IPS-15b (cell line): ENCODE results near the gene BBOX1.

Source experiments
- H3K27me3 ChIP-seq: one replicate; pipeline ENCODE4 v1.6.1; 2013; ENCODE audit warnings: low read length; ENCODE audit not compliant: control insufficient read depth, insufficient read depth
- H3K36me3 ChIP-seq: one replicate; pipeline ENCODE4 v1.6.1; 2013; ENCODE audit warnings: low read length; ENCODE audit not compliant: control insufficient read depth, insufficient read depth
- H3K4me1 ChIP-seq: one replicate; pipeline ENCODE4 v1.6.1; 2013; ENCODE audit warnings: mild to moderate bottlenecking, low read length; ENCODE audit not compliant: control insufficient read depth, insufficient read depth
- H3K4me3 ChIP-seq: one replicate; pipeline ENCODE4 v1.5.1; 2013; ENCODE audit warnings: low read depth, low read length
- H3K9ac ChIP-seq: one replicate; pipeline ENCODE4 v1.6.1; 2013; ENCODE audit warnings: low read depth, mild to moderate bottlenecking, low read length
- H3K9me3 ChIP-seq: one replicate; pipeline ENCODE4 v1.6.1; 2013; ENCODE audit warnings: mild to moderate bottlenecking, low read length; ENCODE audit not compliant: control insufficient read depth, insufficient read depth

BBOX1 gene

GRCh38 chr11:27147916-27148315 is 107.3 kb downstream of the BBOX1 start:
- Histone ChIP-seq H3K4me3 (no peak overlapping the region), H3K36me3 (no peaks in the 10 kb centered on the region), H3K27me3 (no peaks in the 10 kb centered on the region), H3K9me3 (no peaks in the 10 kb centered on the region), H3K9ac (no peak overlapping the region), H3K4me1 (peaks cover 3% of the 10 kb centered on the region)

- no peak overlapping the region for H3K9ac ChIP-seq
- no peaks in the 10 kb centered on the region for H3K27me3 ChIP-seq
- H3K4me1 ChIP-seq, result peaks cover 3% of the 10 kb centered on the region
- no peaks in the 10 kb centered on the region for H3K36me3 ChIP-seq
- H3K9me3 ChIP-seq, result no peaks in the 10 kb centered on the region
- no peak overlapping the region for H3K4me3 ChIP-seq
Observed at GRCh38 chr11:27148506-27148905, 107.9 kb downstream of the BBOX1 start.

DNA sequence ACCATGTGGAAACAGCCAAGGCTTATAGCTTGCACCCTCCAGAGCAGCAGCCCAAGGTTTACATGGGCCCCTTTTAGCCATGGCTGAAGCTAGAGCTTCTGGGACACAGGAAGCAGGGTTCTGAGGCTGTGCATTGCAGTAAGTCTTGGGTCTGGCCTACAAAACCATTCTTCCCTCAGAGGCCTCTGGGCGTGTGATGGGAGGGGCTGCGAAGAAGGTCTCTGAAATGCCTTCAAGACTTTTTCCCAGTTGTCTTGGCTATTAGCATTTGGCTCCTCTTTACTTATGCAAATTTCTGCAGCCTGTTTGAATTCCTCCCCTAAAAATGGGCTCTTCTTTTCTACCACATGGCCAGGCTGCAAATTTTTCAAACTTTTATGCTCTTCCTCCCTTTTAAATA is 109.5 kb downstream of the BBOX1 start:
- Histone ChIP-seq H3K9me3 (no peaks in the 10 kb centered on the region), H3K4me3 (no peak overlapping the region), H3K27me3 (no peaks in the 10 kb centered on the region), H3K4me1 (peaks cover 3% of the 10 kb centered on the region), H3K36me3 (no peaks in the 10 kb centered on the region), H3K9ac (no peak overlapping the region)

GRCh38 chr11:27153136-27153535 is 112.5 kb downstream of the BBOX1 start:
- H3K4me1 ChIP-seq, result peaks cover 3% of the 10 kb centered on the region
- peaks cover 4% of the 10 kb centered on the region for H3K9me3 ChIP-seq
- no peaks in the 10 kb centered on the region for H3K36me3 ChIP-seq
- no peak overlapping the region for H3K9ac ChIP-seq
- no peak overlapping the region for H3K4me3 ChIP-seq
- H3K27me3 ChIP-seq, result no peaks in the 10 kb centered on the region

DNA sequence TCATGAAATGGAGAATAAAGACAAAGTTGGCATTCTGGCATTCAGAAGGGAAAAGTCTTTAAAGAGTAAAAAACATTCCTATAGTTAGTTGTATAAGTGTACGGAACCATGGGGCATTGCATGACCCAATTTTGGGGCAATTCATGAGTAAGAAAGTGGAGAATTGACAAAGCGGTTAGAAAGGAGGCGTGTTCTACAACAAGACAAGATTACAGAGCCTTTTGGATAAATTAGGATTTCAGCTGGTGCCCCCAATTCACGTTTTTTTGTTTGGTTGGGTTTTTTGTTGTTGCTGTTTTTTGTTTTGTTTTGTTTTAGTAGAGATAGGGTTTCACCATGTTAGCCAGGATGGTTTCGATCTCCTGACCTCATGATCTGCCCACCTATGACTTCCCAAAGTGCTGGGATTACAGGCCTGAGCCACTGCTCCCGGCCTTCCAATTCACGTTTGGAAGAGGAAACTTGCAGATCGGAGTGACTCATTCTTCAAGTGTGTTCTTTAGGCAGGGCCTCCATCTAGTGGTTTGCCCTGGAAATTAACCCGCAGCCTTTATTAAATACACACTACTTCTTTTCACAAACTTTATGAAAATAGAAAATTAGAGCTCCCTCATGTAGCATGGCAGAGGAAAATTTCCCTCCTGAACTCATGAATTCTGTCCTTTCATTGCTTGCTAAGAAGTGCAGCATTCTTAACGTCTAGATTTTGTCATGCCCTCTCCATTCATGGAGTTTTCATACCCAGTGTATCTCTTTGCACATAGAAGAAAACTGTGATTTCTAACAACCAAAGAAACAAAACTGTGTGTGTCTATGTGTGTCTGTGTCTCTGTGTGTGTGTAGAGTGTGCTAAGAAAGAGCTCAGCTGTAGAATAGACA is 118.1 kb downstream of the BBOX1 start:
- H3K36me3 ChIP-seq, result no peaks in the 10 kb centered on the region
- no peak overlapping the region for H3K4me3 ChIP-seq
- H3K4me1 ChIP-seq, result no peaks in the 10 kb centered on the region
- H3K27me3 ChIP-seq, result no peaks in the 10 kb centered on the region
- H3K9me3 ChIP-seq, result peaks cover 4% of the 10 kb centered on the region
- no peak overlapping the region for H3K9ac ChIP-seq

GRCh38 chr11:27159335-27159679 is 118.7 kb downstream of the BBOX1 start:
- H3K9ac ChIP-seq, result no peak overlapping the region
- H3K4me1 ChIP-seq, result no peaks in the 10 kb centered on the region
- H3K4me3 ChIP-seq, result no peak overlapping the region
- no peaks in the 10 kb centered on the region for H3K27me3 ChIP-seq
- peaks cover 4% of the 10 kb centered on the region for H3K9me3 ChIP-seq
- no peaks in the 10 kb centered on the region for H3K36me3 ChIP-seq

DNA sequence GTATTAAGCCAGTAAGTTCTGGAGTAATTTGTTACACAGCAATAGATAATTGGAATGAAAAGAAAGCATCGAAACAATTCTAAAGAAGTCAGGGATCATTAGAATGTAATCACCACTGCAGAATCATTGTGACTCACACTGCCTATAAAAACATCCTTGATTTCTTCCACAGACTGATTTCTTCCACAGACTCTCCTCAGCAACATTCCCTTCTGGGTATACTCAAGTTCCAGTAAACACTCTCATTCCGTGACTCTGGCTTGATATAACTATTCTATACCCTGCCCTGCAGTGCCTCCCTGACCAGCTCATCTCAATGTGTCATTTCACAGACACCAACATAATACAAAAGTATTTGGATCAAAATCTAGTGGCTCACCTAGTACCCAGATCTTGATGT is 120.5 kb downstream of the BBOX1 start:
- Histone ChIP-seq H3K4me1 (no peaks in the 10 kb centered on the region), H3K36me3 (no peaks in the 10 kb centered on the region), H3K4me3 (no peak overlapping the region), H3K9ac (no peak overlapping the region), H3K27me3 (no peaks in the 10 kb centered on the region), H3K9me3 (peaks cover 4% of the 10 kb centered on the region)

DNA sequence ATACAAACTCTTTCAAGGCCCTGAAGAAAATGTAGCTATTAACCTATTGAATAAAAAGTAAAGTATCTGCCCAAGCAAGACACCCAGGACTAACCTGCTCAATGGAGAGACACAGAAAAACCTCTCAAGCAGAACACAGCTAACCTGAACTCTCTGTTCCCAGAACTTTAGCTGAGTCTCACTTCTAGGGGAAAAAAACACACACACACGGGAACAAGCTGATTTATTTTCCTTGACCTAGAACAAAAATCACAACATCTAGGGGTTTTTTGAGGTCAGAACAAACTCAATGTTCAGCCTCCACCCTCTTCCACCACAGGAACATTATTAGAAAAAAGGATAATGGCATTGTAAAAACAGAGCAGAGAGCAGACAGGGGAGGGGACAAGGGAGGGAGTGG is 121.6 kb downstream of the BBOX1 start:
- Histone ChIP-seq H3K27me3 (no peaks in the 10 kb centered on the region), H3K9me3 (peaks cover 4% of the 10 kb centered on the region), H3K36me3 (no peaks in the 10 kb centered on the region), H3K4me3 (no peak overlapping the region), H3K4me1 (no peaks in the 10 kb centered on the region), H3K9ac (no peak overlapping the region)

DNA sequence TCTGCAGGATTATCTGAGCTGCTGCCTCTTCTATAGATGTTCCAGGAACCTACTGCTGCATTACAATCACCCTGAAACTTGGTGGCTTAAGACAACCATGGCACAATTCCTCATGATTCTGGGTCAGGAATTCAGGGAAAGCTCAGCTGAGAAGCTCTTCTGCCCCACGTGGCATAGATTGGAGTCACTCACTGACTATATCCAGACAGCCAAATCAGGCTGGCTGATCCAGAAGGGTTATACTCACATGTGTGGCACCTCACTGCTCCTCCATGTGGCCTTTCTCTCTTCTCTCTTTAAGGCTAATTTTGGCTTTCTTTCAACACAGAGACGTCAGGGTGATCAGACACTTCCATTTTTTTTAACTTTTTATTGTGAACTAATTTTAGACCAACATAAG is 125.5 kb downstream of the BBOX1 start:
- H3K9ac ChIP-seq, result no peak overlapping the region
- no peaks in the 10 kb centered on the region for H3K9me3 ChIP-seq
- no peaks in the 10 kb centered on the region for H3K4me1 ChIP-seq
- no peaks in the 10 kb centered on the region for H3K36me3 ChIP-seq
- no peak overlapping the region for H3K4me3 ChIP-seq
- no peaks in the 10 kb centered on the region for H3K27me3 ChIP-seq

- H3K27me3 ChIP-seq, result no peaks in the 10 kb centered on the region
Observed at GRCh38 chr11:27171376-27171958, 130.9 kb downstream of the BBOX1 start.

GRCh38 chr11:27173545-27173944 is 132.9 kb downstream of the BBOX1 start:
- Histone ChIP-seq H3K4me3 (no peak overlapping the region), H3K4me1 (no peaks in the 10 kb centered on the region), H3K27me3 (no peaks in the 10 kb centered on the region), H3K9me3 (no peaks in the 10 kb centered on the region), H3K36me3 (no peaks in the 10 kb centered on the region), H3K9ac (no peak overlapping the region)

More at GRCh38 chr11:27171376-27171958, 130.9 kb downstream of the BBOX1 start:
- Histone ChIP-seq H3K4me1 (no peaks in the 10 kb centered on the region), H3K9me3 (no peaks in the 10 kb centered on the region), H3K36me3 (no peaks in the 10 kb centered on the region), H3K9ac (no peak overlapping the region), H3K4me3 (no peak overlapping the region)

DNA sequence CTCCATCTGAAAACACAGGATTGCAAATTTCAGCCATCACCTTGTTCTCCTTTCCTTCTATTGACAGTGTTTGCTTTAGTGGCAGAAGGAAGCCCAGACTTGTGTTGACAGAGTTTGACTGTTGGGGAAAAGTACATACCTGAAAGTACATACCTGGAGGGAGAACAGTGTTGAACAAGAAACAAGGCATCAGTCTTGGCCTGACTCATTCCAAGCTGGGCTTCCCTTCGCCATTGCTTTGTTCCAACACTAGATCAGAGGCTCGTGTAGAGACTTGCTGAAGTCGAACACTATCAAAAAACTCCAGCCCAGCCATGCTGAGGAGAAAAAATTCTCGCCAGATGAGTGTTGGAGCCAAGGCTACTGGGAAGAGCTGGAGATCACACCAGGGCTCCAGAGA is 133.4 kb downstream of the BBOX1 start:
- Histone ChIP-seq H3K36me3 (no peaks in the 10 kb centered on the region), H3K27me3 (no peaks in the 10 kb centered on the region), H3K4me3 (no peak overlapping the region), H3K9me3 (no peaks in the 10 kb centered on the region), H3K4me1 (no peaks in the 10 kb centered on the region), H3K9ac (no peak overlapping the region)
